ENCODE data around the gene SPATA9. TPM values are rescaled to one million over a fixed set of nuclear protein-coding genes. Genes with fewer than 3 reads are reported as not detected.

Gene SPATA9
- total RNA-seq, 2 donors from 2014 or later: not detected

DNA sequence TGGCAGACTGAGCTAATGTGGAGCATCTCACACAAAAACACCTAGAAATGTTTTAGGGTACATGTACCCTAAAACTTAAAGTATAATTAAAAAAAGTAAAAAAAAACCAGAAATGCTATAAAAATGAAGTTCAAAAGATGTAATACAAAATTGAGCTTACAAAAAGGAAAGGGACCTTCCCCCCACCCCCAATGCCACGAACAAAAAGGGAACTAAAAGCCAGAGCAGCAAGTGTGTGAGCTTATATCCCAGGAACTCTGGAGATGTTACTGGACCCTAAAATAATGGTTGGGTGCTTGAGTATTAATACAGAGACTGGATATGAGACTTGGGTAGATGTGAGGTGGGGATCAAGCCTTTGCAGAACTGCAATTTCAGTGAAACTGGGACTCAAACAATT lies 11.0 kb downstream of the SPATA9 start:
- no peak for ATAC-seq (replicated peaks)
- Mint-ChIP-seq H3K27ac (no peak overlapping the region), H3K36me3 (ENCODE audit: low read depth) (no peaks in the 10 kb centered on the region), H3K4me1 (no peaks in the 10 kb centered on the region), H3K9me3 (no peaks in the 10 kb centered on the region), H3K4me3 (no peak overlapping the region), H3K27me3 (peaks cover 9% of the 10 kb centered on the region)

DNA sequence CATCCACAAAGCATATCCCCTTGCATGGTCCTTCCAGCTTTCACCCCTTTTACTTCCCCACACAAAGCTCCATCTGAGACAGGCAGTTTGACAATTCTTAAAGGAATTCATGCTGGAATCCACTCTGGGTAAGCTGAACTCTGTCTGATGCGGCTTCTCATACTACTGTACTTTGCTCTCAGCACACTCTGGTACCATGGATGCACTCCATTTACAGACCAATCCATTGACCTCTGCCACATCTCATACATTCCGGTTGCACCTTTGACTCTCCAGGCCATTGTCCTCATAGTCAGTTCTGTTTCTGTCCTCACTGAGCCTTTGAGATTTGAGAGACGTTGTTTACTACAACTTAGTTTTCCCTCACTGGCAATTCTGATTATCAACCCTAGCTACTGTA lies 12.2 kb downstream of the SPATA9 start:
- ATAC-seq (replicated peaks): no peak
- Mint-ChIP-seq H3K4me1 (no peaks in the 10 kb centered on the region), H3K9me3 (no peaks in the 10 kb centered on the region), H3K4me3 (no peak overlapping the region), H3K27ac (no peak overlapping the region), H3K27me3 (peaks cover 4% of the 10 kb centered on the region), H3K36me3 (ENCODE audit: low read depth) (no peaks in the 10 kb centered on the region)

- Mint-ChIP-seq H3K36me3 (ENCODE audit: low read depth) (no peaks in the 10 kb centered on the region), H3K4me3 (no peak overlapping the region), H3K27me3 (peaks cover 4% of the 10 kb centered on the region), H3K9me3 (no peaks in the 10 kb centered on the region), H3K4me1 (no peaks in the 10 kb centered on the region), H3K27ac (no peak overlapping the region)
- no peak for ATAC-seq (replicated peaks)
Observed at GRCh38 chr5:95669985-95670384, 12.8 kb downstream of the SPATA9 start.

DNA sequence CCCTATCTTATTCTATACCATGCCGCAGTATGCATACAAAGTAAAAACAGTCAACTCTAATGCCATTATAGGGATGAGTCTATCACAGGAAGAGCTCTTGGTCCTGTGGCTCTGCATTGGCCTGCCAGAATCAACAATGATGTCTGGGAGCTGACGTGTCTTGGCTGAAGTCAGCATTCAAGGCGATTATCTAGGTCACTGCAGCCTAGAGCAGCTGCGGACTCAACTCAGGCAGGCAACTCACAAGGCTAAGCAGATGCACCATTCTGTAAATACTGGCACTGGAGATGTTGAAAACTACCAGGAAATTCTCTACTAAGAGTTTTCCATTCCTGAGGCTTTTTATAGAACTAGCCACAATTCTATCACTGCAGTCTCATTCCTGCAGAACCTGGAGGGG lies 13.3 kb downstream of the SPATA9 start:
- no peaks in the 10 kb centered on the region for H3K9me3 Mint-ChIP-seq
- H3K4me3 Mint-ChIP-seq: no peak overlapping the region
- H3K27ac Mint-ChIP-seq: no peak overlapping the region
- no peaks in the 10 kb centered on the region for H3K36me3 Mint-ChIP-seq (ENCODE audit: low read depth)
- no peak for ATAC-seq (replicated peaks)
- H3K4me1 Mint-ChIP-seq: no peaks in the 10 kb centered on the region
- peaks cover 4% of the 10 kb centered on the region for H3K27me3 Mint-ChIP-seq

GRCh38 chr5:95668728-95669127 lies 14.1 kb downstream of the SPATA9 start:
- Mint-ChIP-seq H3K4me3 (no peak overlapping the region), H3K4me1 (no peaks in the 10 kb centered on the region), H3K27me3 (peaks cover 4% of the 10 kb centered on the region), H3K27ac (no peak overlapping the region), H3K9me3 (no peaks in the 10 kb centered on the region), H3K36me3 (ENCODE audit: low read depth) (no peaks in the 10 kb centered on the region)
- ATAC-seq (replicated peaks): no peak

- Mint-ChIP-seq H3K36me3 (ENCODE audit: low read depth) (no peaks in the 10 kb centered on the region), H3K4me3 (no peak overlapping the region), H3K27ac (no peak overlapping the region), H3K27me3 (peaks cover 3% of the 10 kb centered on the region), H3K4me1 (no peaks in the 10 kb centered on the region), H3K9me3 (no peaks in the 10 kb centered on the region)
- no peak for ATAC-seq (replicated peaks)
Observed at GRCh38 chr5:95668216-95668615, 14.6 kb downstream of the SPATA9 start.

DNA sequence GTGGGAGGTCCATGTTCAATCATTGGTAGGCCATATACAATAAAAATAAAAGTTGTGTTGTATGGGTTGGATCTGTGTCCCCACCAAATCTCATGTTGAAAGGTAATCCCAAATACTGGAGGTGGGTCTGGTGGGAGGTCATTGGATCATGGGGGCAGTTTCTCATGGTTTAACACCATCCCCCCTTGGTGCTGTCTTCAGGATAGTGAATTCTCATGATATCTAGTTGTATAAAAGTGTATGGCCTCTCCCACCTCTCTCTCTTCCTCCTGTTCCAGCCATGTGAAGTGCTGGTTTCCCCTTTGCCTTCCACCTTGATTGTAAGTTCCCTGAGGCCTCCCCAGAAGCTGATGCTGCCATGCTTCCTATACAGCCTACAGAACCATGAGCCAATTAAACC lies 15.1 kb downstream of the SPATA9 start:
- H3K27me3 Mint-ChIP-seq: no peaks in the 10 kb centered on the region
- no peaks in the 10 kb centered on the region for H3K36me3 Mint-ChIP-seq (ENCODE audit: low read depth)
- H3K4me3 Mint-ChIP-seq: no peak overlapping the region
- H3K4me1 Mint-ChIP-seq: no peaks in the 10 kb centered on the region
- no peak for ATAC-seq (replicated peaks)
- H3K9me3 Mint-ChIP-seq: no peaks in the 10 kb centered on the region
- H3K27ac Mint-ChIP-seq: no peak overlapping the region

- no peak overlapping the region for H3K27ac Mint-ChIP-seq
- H3K9me3 Mint-ChIP-seq: no peaks in the 10 kb centered on the region
- no peaks in the 10 kb centered on the region for H3K27me3 Mint-ChIP-seq
- H3K4me3 Mint-ChIP-seq: no peak overlapping the region
- H3K4me1 Mint-ChIP-seq: no peaks in the 10 kb centered on the region
- ATAC-seq (replicated peaks): no peak
- no peaks in the 10 kb centered on the region for H3K36me3 Mint-ChIP-seq (ENCODE audit: low read depth)
Observed at GRCh38 chr5:95667061-95667618, 15.7 kb downstream of the SPATA9 start.

DNA sequence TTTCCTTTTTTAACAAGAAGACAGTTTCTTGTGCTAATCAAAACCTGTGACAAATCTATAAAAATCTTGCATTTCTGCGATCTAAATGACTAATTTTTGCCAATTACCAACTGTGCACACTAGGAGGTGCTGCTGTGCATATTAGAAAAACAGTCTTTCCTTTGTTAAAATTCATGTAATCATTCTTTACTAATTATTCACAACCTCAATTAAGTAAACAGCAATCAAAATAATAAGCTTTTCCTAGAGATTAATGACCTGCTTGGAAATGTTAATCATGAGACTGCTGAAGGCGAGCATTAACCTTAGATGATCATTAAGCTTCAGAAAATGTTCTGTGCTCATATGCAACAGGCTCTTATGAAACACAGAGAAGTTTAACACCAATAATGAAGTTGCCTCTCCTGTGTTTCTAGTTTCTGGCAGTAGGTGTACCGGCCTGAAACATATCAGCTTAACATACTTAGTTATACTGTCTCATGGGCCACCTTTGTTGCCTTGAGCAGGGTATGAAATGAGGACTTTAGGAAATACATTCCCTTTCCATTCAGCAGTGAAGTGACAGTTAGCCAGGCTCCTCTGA lies 18.5 kb downstream of the SPATA9 start:
- Mint-ChIP-seq H3K36me3 (ENCODE audit: low read depth) (no peaks in the 10 kb centered on the region), H3K27me3 (no peaks in the 10 kb centered on the region), H3K4me1 (no peaks in the 10 kb centered on the region), H3K27ac (no peak overlapping the region), H3K4me3 (no peak overlapping the region), H3K9me3 (no peaks in the 10 kb centered on the region)
- ATAC-seq (replicated peaks): no peak

DNA sequence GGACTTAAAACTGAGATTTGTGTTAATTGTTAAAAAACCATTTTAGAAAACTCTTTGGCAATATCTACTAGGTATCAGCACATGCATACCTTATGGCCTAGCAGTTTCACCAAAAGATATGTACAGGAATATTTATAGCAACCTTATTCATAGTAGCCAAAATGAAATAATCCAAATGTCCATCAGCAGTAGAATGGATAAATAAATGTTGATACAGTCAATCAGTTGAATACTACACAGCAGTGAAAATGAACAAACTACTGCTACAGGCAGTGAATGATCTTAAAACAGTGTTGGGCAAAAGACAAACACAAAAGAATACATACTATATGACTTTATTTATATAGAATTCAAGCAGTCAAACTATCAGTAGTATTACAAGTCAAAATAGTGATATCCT lies 19.8 kb downstream of the SPATA9 start:
- H3K4me3 Mint-ChIP-seq: no peak overlapping the region
- no peak for ATAC-seq (replicated peaks)
- no peaks in the 10 kb centered on the region for H3K9me3 Mint-ChIP-seq
- no peaks in the 10 kb centered on the region for H3K36me3 Mint-ChIP-seq (ENCODE audit: low read depth)
- no peaks in the 10 kb centered on the region for H3K4me1 Mint-ChIP-seq
- H3K27ac Mint-ChIP-seq: no peak overlapping the region
- no peaks in the 10 kb centered on the region for H3K27me3 Mint-ChIP-seq

- Mint-ChIP-seq H3K27me3 (no peaks in the 10 kb centered on the region), H3K9me3 (no peaks in the 10 kb centered on the region), H3K36me3 (ENCODE audit: low read depth) (peaks cover 21% of the 10 kb centered on the region), H3K27ac (no peak overlapping the region), H3K4me3 (no peak overlapping the region), H3K4me1 (no peaks in the 10 kb centered on the region)
- ATAC-seq (replicated peaks): no peak
Observed at GRCh38 chr5:95660060-95660459, 22.7 kb downstream of the SPATA9 start.

- Mint-ChIP-seq H3K27ac (no peak overlapping the region), H3K4me3 (no peak overlapping the region), H3K4me1 (no peaks in the 10 kb centered on the region), H3K27me3 (no peaks in the 10 kb centered on the region), H3K36me3 (ENCODE audit: low read depth) (peaks cover 50% of the 10 kb centered on the region), H3K9me3 (no peaks in the 10 kb centered on the region)
- ATAC-seq (replicated peaks): no peak
Observed at GRCh38 chr5:95655575-95655974, 27.2 kb downstream of the SPATA9 start.

- Mint-ChIP-seq H3K4me3 (no peak overlapping the region), H3K27ac (no peak overlapping the region), H3K36me3 (ENCODE audit: low read depth) (peaks cover 50% of the 10 kb centered on the region), H3K27me3 (no peaks in the 10 kb centered on the region), H3K4me1 (no peaks in the 10 kb centered on the region), H3K9me3 (no peaks in the 10 kb centered on the region)
- no peak for ATAC-seq (replicated peaks)
Observed at GRCh38 chr5:95654196-95654595, 28.6 kb downstream of the SPATA9 start.

DNA sequence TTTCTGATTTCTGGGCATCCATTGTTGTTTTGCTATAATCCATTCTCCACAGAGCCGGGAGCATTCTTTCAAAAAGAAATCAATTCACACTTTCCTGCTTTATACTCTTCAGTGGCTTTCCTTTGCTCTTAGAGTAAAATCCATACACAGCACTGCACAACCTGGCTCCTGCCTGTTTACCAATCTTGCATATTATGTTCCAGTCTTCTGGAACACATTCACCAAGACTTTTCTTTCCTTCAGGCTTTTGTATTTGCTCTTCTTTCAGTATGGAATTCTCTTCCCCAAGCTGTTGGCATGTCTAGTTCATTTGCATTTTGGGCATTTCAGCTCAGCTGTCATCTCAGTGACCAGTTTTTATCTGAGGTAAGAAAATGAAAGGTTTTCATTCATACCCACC lies 29.9 kb downstream of the SPATA9 start:
- Mint-ChIP-seq H3K27ac (no peak overlapping the region), H3K4me1 (no peaks in the 10 kb centered on the region), H3K4me3 (no peak overlapping the region), H3K36me3 (ENCODE audit: low read depth) (peaks cover 50% of the 10 kb centered on the region), H3K27me3 (no peaks in the 10 kb centered on the region), H3K9me3 (no peaks in the 10 kb centered on the region)
- no peak for ATAC-seq (replicated peaks)

DNA sequence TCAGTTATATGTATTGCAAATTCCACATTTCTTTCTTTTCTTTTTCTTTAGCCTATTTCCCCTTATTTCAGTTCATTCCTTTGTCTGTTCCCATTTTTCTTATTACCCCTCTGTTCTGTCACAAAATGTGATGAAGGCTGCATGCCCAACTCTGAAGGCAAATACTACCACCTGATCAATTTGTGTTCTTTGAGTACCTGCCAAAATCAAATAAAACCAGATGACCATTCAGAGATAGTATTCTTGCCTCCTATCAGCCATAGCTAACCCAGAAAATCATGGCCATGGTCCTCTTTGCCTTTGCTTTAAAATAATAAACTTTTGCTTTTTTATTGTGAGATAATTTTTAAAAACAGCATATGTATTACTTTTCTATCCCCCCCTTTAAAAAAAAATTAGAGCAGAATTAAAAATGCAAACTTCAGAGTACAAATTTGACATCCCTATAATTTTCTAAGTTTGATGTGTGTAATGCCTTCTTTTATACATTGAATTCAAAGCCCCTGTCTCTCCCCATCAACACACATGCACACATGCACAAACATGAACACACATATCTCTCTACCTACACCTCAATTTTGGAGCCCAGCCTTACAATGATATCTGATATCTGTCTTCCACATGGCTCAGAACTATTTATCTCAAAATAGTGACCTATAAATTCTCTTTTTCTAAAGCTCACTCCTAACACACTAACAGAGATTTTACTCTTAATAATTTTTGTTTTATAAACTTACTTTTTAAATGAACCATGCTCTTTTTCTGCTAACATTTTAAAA lies 32.8 kb downstream of the SPATA9 start:
- H3K27me3 Mint-ChIP-seq: no peaks in the 10 kb centered on the region
- no peaks in the 10 kb centered on the region for H3K9me3 Mint-ChIP-seq
- peaks cover 28% of the 10 kb centered on the region for H3K36me3 Mint-ChIP-seq (ENCODE audit: low read depth)
- no peak for ATAC-seq (replicated peaks)
- no peak overlapping the region for H3K27ac Mint-ChIP-seq
- no peak overlapping the region for H3K4me3 Mint-ChIP-seq
- H3K4me1 Mint-ChIP-seq: no peaks in the 10 kb centered on the region

Data from activated T-helper 17 cell treated with anti-CD3 and anti-CD28 coated beads, Interleukin-2, amount 50 U/mL, for 72 hours (primary cell).